ENCODE data around the gene SLC6A18.

Gene SLC6A18

GRCh38 chr5:1193591-1193985 is 31.6 kb upstream of the SLC6A18 start:
- ChIA-PET CTCF (interaction anchor here (0.5 to 1.1 kb wide), 2 partner anchors 19 to 246 kb away, joined by 4 read pairs; no protein-coding TSS in a partner anchor), POLR2A (no interaction called here)
- no peak overlapping the region for H3K4me3 ChIP-seq (ENCODE audit: low read depth, low read length)
- TF ChIP-seq SCRT1 (tag by site-specific recombination; IDR thresholded peaks at IDR 0.05; ENCODE audit: borderline replicate concordance) (no peak), ZNF239 (tag by site-specific recombination; IDR thresholded peaks at IDR 0.05) (no peak), ZFP69B (tag by site-specific recombination; IDR thresholded peaks at IDR 0.05) (no peak), ZNF221 (tag by site-specific recombination; IDR thresholded peaks at IDR 0.05; ENCODE audit: borderline replicate concordance) (no peak), MEIS1 (CRISPR knock-in tag; IDR thresholded peaks at IDR 0.05; ENCODE audit: borderline replicate concordance) (no peak), BCL6B (tag by site-specific recombination; IDR thresholded peaks at IDR 0.05) (no peak), KLF10 (tag by site-specific recombination; IDR thresholded peaks at IDR 0.05) (no peak), ZNF747 (tag by site-specific recombination; IDR thresholded peaks at IDR 0.05) (no peak), PRDM2 (tag by site-specific recombination; IDR thresholded peaks at IDR 0.05; ENCODE audit: borderline replicate concordance) (no peak), ZBTB8A (tag by site-specific recombination; IDR thresholded peaks at IDR 0.05) (no peak), ZNF488 (tag by site-specific recombination; IDR thresholded peaks at IDR 0.05) (no peak), ZFP3 (tag by site-specific recombination; IDR thresholded peaks at IDR 0.05; ENCODE audit: low read depth) (no peak), ZNF394 (tag by site-specific recombination; IDR thresholded peaks at IDR 0.05; ENCODE audit: borderline replicate concordance) (no peak), ZNF560 (tag by site-specific recombination; IDR thresholded peaks at IDR 0.05; ENCODE audit: borderline replicate concordance) (no peak), ZNF514 (tag by site-specific recombination; IDR thresholded peaks at IDR 0.05) (no peak), ZNF138 (tag by site-specific recombination; IDR thresholded peaks at IDR 0.05; ENCODE audit: borderline replicate concordance) (no peak), ZNF248 (tag by site-specific recombination; IDR thresholded peaks at IDR 0.05) (no peak), ZNF140 (tag by site-specific recombination; IDR thresholded peaks at IDR 0.05) (no peak), ZNF335 (tag by site-specific recombination; conservative IDR thresholded peaks at IDR 0.05) (no peak)
- no peak overlapping the region for H3K27ac ChIP-seq (ENCODE audit: extremely low read depth, low read depth, low read length)
- H3K9me3 ChIP-seq (ENCODE audit: control insufficient read depth, insufficient read depth, low read depth, low read length): no peaks in the 10 kb centered on the region
- H3K36me3 ChIP-seq (ENCODE audit: control insufficient read depth in 2 of 2, insufficient read depth in 1 of 2, low read length in 2 of 2): no peaks in the 10 kb centered on the region
- no peaks in the 10 kb centered on the region for H3K4me1 ChIP-seq (ENCODE audit: control insufficient read depth, insufficient read depth, low read length)

GRCh38 chr5:1194378-1194777 is 30.8 kb upstream of the SLC6A18 start:
- H3K9me3 ChIP-seq (ENCODE audit: control insufficient read depth, insufficient read depth, low read depth, low read length): no peaks in the 10 kb centered on the region
- H3K4me3 ChIP-seq (ENCODE audit: low read depth, low read length): no peak overlapping the region
- no peaks in the 10 kb centered on the region for H3K36me3 ChIP-seq (ENCODE audit: control insufficient read depth in 2 of 2, insufficient read depth in 1 of 2, low read length in 2 of 2)
- no peaks in the 10 kb centered on the region for H3K4me1 ChIP-seq (ENCODE audit: control insufficient read depth, insufficient read depth, low read length)
- no peak for TF ChIP-seq PRDM2 (tag by site-specific recombination; IDR thresholded peaks at IDR 0.05; ENCODE audit: borderline replicate concordance)
- no peak for TF ChIP-seq GLI4 (tag by site-specific recombination; IDR thresholded peaks at IDR 0.05)
- peak; percentile 97 for TF ChIP-seq ZNF146 (tag by site-specific recombination; IDR thresholded peaks at IDR 0.05)
- TF ChIP-seq ZNF473 (tag by site-specific recombination; IDR thresholded peaks at IDR 0.05): no peak
- TF ChIP-seq ZNF174 (tag by site-specific recombination; IDR thresholded peaks at IDR 0.05): no peak
- ChIA-PET POLR2A (no interaction called here), CTCF (no interaction called here)
- H3K27ac ChIP-seq (ENCODE audit: extremely low read depth, low read depth, low read length): no peak overlapping the region
